Muscle layer of colon (tissue), 2 donors: Measurements from ENCODE around the gene SNX25.
"Not testable (repeated sequence)": the region's sequence is repeated elsewhere in the genome, so short reads cannot be mapped to it uniquely, and the experiment has no call there.

Experiments used
- H3K27ac ChIP-seq: one replicate; pipeline ENCODE4 v1.7.0; 2013; ENCODE audit warnings: low read depth, mild to moderate bottlenecking, low read length, moderate library complexity
- H3K27me3 ChIP-seq, 2 donors: one replicate each; pipeline ENCODE4 v1.7.0; 2013; ENCODE audit warnings: low read length in 2 of 2, mild to moderate bottlenecking in 2 of 2; ENCODE audit not compliant: insufficient read depth in 2 of 2, control insufficient read depth in 1 of 2
- H3K36me3 ChIP-seq: one replicate; pipeline ENCODE4 v1.7.0; 2013; ENCODE audit warnings: mild to moderate bottlenecking, low read length; ENCODE audit not compliant: insufficient read depth
- H3K4me1 ChIP-seq: one replicate; pipeline ENCODE4 v1.7.0; 2013; ENCODE audit warnings: mild to moderate bottlenecking, low read length; ENCODE audit not compliant: insufficient read depth
- H3K4me3 ChIP-seq, 2 donors: one replicate each; pipeline ENCODE4 v1.7.0; 2013; ENCODE audit warnings: low read length in 2 of 2, low read depth in 1 of 2, mild to moderate bottlenecking in 1 of 2, moderate library complexity in 1 of 2
- H3K9ac ChIP-seq: one replicate; pipeline ENCODE4 v1.7.0; 2013; ENCODE audit warnings: low read length
- H3K9me3 ChIP-seq: one replicate; pipeline ENCODE4 v1.7.0; 2013; ENCODE audit warnings: mild to moderate bottlenecking, low read length
- donor health status: abdominal sarcoma.
- donor health status: Adenocarcinoma of cecum.

The SNX25 gene

GRCh38 chr4:185194924-185195888 is 14.2 kb upstream of the SNX25 start:
- Histone ChIP-seq H3K27me3 (no peaks in the 10 kb centered on the region), H3K36me3 (peaks cover 6% of the 10 kb centered on the region), H3K4me3 (no peak overlapping the region), H3K9me3 (no peaks in the 10 kb centered on the region), H3K4me1 (no peaks in the 10 kb centered on the region), H3K27ac (no peak overlapping the region), H3K9ac (no peak overlapping the region)

GRCh38 chr4:185196437-185196836 is 13.0 kb upstream of the SNX25 start:
- Histone ChIP-seq H3K9ac (no peak overlapping the region), H3K27ac (no peak overlapping the region), H3K36me3 (no peaks in the 10 kb centered on the region), H3K4me3 (no peak overlapping the region), H3K9me3 (no peaks in the 10 kb centered on the region), H3K4me1 (peaks cover under 1% of the 10 kb centered on the region), H3K27me3 (no peaks in the 10 kb centered on the region)

GRCh38 chr4:185198189-185198588 is 11.2 kb upstream of the SNX25 start:
- not testable (repeated sequence) for H3K27me3 ChIP-seq, H3K4me3 ChIP-seq, H3K9me3 ChIP-seq, H3K27ac ChIP-seq, H3K36me3 ChIP-seq, H3K9ac ChIP-seq
- H3K4me1 ChIP-seq: peaks cover 18% of the 10 kb centered on the region

- no peak overlapping the region for H3K9ac ChIP-seq
- H3K27me3 ChIP-seq: no peaks in the 10 kb centered on the region
- H3K9me3 ChIP-seq: no peaks in the 10 kb centered on the region
- H3K4me1 ChIP-seq: peaks cover 30% of the 10 kb centered on the region
- H3K4me3 ChIP-seq: no peak overlapping the region
- H3K27ac ChIP-seq: peak overlapping the region; percentile 50
- H3K36me3 ChIP-seq: no peaks in the 10 kb centered on the region
Measured at GRCh38 chr4:185201977-185202962, 7.1 kb upstream of the SNX25 start.

- H3K4me1 ChIP-seq: peaks cover 30% of the 10 kb centered on the region
- H3K27me3 ChIP-seq: no peaks in the 10 kb centered on the region
- peak overlapping the region; percentile 57 for H3K9ac ChIP-seq
Measured at GRCh38 chr4:185202984-185203485, 6.4 kb upstream of the SNX25 start.

DNA sequence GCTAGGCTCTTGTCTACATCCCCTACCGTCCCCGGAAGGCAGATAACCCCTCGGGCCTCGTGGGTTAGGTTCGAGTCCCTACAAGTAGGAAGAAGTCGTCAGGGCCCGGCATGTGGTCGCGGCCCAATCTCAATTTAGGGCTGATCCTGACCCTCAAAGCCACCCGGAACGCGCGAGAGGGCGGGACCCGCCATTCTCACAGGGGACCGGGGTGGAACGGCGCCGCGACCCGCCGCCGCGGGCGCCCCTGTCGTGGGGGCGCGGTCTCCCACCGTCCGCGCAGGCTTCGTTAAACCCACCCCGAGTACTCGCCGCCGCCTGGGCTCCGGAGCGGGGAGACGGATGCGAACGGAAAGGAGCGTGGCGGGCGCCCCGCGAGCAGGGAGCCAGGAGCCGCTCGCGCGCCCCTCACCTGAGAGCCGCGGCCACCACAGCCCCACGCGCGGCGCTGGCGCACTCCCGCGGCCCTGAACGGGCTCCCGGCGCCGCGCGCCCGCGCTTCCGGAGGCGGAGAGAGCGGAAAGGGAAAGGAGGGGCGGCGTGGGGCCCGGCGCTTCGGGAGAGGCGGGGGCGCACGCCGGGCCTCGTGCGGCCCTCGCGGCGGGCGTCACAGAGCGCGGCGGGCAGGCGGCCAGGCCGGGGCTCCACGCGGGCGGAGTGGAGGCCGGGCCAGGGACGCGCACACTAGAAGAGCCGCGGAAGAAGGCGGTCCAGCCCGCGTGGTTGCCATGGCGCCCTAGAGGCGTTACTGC is 5.7 kb upstream of the SNX25 start, which contains the start of gene CFAP97:
TSS of gene CFAP97 (minus strand) at position 515 of the 752 bp plus-strand sequence. CDS start 12,804 bp downstream, outside the sequence.
- Histone ChIP-seq H3K4me3 (peak within 1 kb of the TSS; percentile 67 to 69), H3K36me3 (no peaks in the 10 kb centered on the region), H3K27me3 (no peaks in the 10 kb centered on the region), H3K9ac (peak within 1 kb of the TSS; percentile 86), H3K4me1 (peaks cover 31% of the 10 kb centered on the region), H3K9me3 (no peaks in the 10 kb centered on the region), H3K27ac (peak within 1 kb of the TSS; percentile 90)

More at GRCh38 chr4:185202984-185203485, 6.4 kb upstream of the SNX25 start:
- Histone ChIP-seq H3K9me3 (no peaks in the 10 kb centered on the region), H3K36me3 (no peaks in the 10 kb centered on the region), H3K27ac (peak overlapping the region; percentile 90), H3K4me3 (peak overlapping the region; percentile 67 to 69)

- Histone ChIP-seq H3K27ac (peak overlapping the region; percentile 59), H3K9ac (peak overlapping the region; percentile 86), H3K27me3 (no peaks in the 10 kb centered on the region), H3K9me3 (no peaks in the 10 kb centered on the region), H3K4me1 (peaks cover 35% of the 10 kb centered on the region), H3K36me3 (no peaks in the 10 kb centered on the region), H3K4me3 (peak overlapping the region; percentile 8 to 67)
Measured at GRCh38 chr4:185204238-185204910, 5.0 kb upstream of the SNX25 start.

GRCh38 chr4:185205073-185205472 is 4.3 kb upstream of the SNX25 start:
- not testable (repeated sequence) for H3K9ac ChIP-seq, H3K27me3 ChIP-seq, H3K9me3 ChIP-seq, H3K36me3 ChIP-seq, H3K4me3 ChIP-seq, H3K27ac ChIP-seq
- H3K4me1 ChIP-seq: peaks cover 35% of the 10 kb centered on the region

GRCh38 chr4:185205697-185206342 is 3.6 kb upstream of the SNX25 start:
- Histone ChIP-seq H3K4me3 (no peak overlapping the region), H3K9ac (no peak overlapping the region), H3K27ac (no peak overlapping the region), H3K36me3 (no peaks in the 10 kb centered on the region), H3K4me1 (peaks cover 35% of the 10 kb centered on the region), H3K9me3 (no peaks in the 10 kb centered on the region), H3K27me3 (no peaks in the 10 kb centered on the region)

DNA sequence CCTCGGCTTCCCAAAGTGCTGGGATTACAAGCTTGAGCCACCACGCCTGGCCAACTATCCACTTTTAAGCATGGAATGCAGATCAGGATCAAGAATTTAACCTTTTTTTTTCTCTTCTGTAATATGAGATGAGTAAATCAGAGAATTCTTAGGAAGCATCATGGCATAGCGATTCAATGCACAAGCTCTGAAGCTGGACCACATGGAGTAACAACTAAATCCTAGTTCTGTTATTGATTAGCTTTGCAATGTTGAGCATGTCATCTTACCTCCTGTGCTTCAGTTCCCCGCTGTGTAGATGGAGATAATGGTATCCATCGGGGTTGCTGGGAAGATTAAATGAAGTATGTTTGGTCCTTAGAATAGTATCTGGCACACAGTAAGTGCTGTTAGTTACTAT is 1.9 kb upstream of the SNX25 start:
- Histone ChIP-seq H3K27ac (no peak overlapping the region), H3K9ac (no peak overlapping the region), H3K9me3 (no peaks in the 10 kb centered on the region), H3K4me3 (no peak overlapping the region), H3K36me3 (no peaks in the 10 kb centered on the region), H3K27me3 (no peaks in the 10 kb centered on the region), H3K4me1 (peaks cover 30% of the 10 kb centered on the region)
